Parietal lobe (tissue), 1 donor: ENCODE results near the gene ERFE. TPM values are rescaled to one million over a fixed set of nuclear protein-coding genes. Genes with fewer than 3 reads are reported as not detected.

Source experiments
- total RNA-seq: library from RNA; depleted of rRNA; stranded (reverse); fragments of >200 nt; gene quantifications from one replicate; pipeline ENCODE4 v1.2.3, GENCODE V29; 2014

ERFE gene, protein sequence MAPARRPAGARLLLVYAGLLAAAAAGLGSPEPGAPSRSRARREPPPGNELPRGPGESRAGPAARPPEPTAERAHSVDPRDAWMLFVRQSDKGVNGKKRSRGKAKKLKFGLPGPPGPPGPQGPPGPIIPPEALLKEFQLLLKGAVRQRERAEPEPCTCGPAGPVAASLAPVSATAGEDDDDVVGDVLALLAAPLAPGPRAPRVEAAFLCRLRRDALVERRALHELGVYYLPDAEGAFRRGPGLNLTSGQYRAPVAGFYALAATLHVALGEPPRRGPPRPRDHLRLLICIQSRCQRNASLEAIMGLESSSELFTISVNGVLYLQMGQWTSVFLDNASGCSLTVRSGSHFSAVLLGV
- total RNA-seq: 1.3 TPM

GRCh38 chr2:238158509-238159070, at the start of gene ERFE:
Gene ERFE, plus strand, starts transcription at chr2:238158970. Its CDS starts 38 bp downstream, at chr2:238159008.

DNA sequence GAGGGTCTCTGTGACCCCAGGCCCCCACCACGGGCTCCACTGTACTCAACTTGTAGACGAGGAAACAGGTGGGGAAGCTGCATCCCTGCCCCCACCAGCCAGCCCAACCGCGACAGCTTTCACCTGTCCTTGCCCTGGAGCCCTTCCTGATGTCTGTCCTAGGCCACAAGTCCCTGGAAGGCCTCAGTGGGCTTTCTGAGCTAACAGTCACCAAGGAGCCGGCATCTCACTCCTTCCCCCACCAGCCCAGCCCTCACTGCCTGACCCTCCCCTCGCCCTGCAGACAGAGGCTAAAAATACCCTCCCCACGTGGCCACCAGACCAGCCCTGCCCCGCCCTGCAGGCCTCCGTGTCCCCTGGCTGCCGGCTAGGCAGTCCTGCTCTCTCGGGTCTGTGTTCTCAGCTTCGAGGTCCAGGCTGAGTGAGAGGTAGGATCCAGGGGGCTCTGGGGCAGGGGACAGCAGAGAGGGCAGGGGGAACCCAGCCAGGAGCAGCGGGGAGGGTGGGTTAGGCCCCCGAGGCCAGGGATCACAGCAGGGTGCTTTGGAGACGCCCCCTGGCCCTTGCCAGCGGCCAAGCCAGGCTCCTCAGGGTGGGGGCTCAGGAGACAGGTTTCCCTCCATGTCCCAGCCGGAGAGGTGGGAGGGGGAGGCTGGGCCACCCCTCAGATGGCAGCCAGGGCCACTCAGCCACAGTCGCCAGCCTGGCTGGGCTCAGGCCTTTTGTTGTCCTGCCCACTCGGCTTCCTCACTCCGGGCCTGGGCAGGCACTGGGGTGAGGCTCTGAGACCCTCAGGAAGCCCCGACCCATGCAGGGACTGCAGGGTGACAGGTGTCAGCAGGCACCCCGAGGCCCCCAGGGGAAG, 20.2 kb upstream of the ERFE start, which contains the start of gene KLHL30:
Gene KLHL30 (plus strand): TSS at position 338 of the 865 bp plus-strand sequence. CDS start 2,087 bp downstream, outside the sequence.

GRCh38 chr2:238203094-238203972, 44.6 kb downstream of the ERFE start, which contains the start of gene ILKAP:
Gene ILKAP, minus strand, starts transcription at chr2:238203695. Its CDS starts 142 bp downstream, at chr2:238203553.

Other genes starting within 250 kb of the ERFE start
- 30.4 TPM for gene UBE2F, start 192.0 kb upstream of the ERFE start, total RNA-seq
- 19.4 TPM for gene SCLY, start 98.0 kb upstream of the ERFE start, total RNA-seq
- not detected for gene ESPNL, start 58.6 kb upstream of the ERFE start, total RNA-seq
- gene KLHL30, start 20.3 kb upstream of the ERFE start, total RNA-seq: not detected
- 68.9 TPM for gene ILKAP, start 44.7 kb downstream of the ERFE start, total RNA-seq
- 94.5 TPM for gene HES6, start 81.1 kb downstream of the ERFE start, total RNA-seq
- 10.0 TPM for gene PER2, start 129.6 kb downstream of the ERFE start, total RNA-seq
- 17.2 TPM for gene TRAF3IP1, start 161.5 kb downstream of the ERFE start, total RNA-seq